BLaER1 (cell line): ENCODE data around the gene OBSCN.

Experiments used
- H3K27ac ChIP-seq: shearing (Covaris generic); formaldehyde crosslinking; 2 replicates; pipeline ENCODE4 v1.8.1; 2022
- H3K27me3 ChIP-seq: shearing (Covaris generic); formaldehyde crosslinking; 2 replicates; pipeline ENCODE4 v1.8.1; 2022
- H3K36me3 ChIP-seq: shearing (Covaris generic); formaldehyde crosslinking; 2 replicates; pipeline ENCODE4 v1.8.1; 2022
- H3K4me1 ChIP-seq: shearing (Covaris generic); formaldehyde crosslinking; 2 replicates; pipeline ENCODE4 v1.8.1; 2022
- H3K4me2 ChIP-seq: shearing (Covaris generic); formaldehyde crosslinking; 2 replicates; pipeline ENCODE4 v1.8.1; 2022
- H3K4me3 ChIP-seq: shearing (Covaris generic); formaldehyde crosslinking; 2 replicates; pipeline ENCODE4 v1.8.1; 2022
- H3K9ac ChIP-seq: shearing (Covaris generic); formaldehyde crosslinking; 2 replicates; pipeline ENCODE4 v1.8.1; 2022
- H3K9me3 ChIP-seq: shearing (Covaris generic); formaldehyde crosslinking; 2 replicates; pipeline ENCODE4 v1.8.1; 2022
- H4K20me1 ChIP-seq: shearing (Covaris generic); formaldehyde crosslinking; 2 replicates; pipeline ENCODE4 v1.8.1; 2022
- Cebpa-rat ChIP-seq: shearing (Covaris generic); IDR thresholded peaks from 2 replicates; pipeline ENCODE4 v1.8.1; 2022

OBSCN gene

GRCh38 chr1:228213917-228214808, 6.3 kb downstream of the OBSCN start:
- no peaks in the 10 kb centered on the region for H3K9me3 ChIP-seq
- peaks cover 37% of the 10 kb centered on the region for H3K36me3 ChIP-seq
- peak overlapping the region; percentile 40; the same call in 1 of the 2 replicates for H3K9ac ChIP-seq
- peak overlapping the region; percentile 79 for H3K4me2 ChIP-seq
- no peak for TF ChIP-seq Cebpa-rat
- no peak overlapping the region for H3K27ac ChIP-seq
- H3K4me1 ChIP-seq, result peaks cover 17% of the 10 kb centered on the region
- H4K20me1 ChIP-seq, result peaks cover 29% of the 10 kb centered on the region
- H3K4me3 ChIP-seq, result peak overlapping the region; percentile 69
- no peaks in the 10 kb centered on the region for H3K27me3 ChIP-seq

DNA sequence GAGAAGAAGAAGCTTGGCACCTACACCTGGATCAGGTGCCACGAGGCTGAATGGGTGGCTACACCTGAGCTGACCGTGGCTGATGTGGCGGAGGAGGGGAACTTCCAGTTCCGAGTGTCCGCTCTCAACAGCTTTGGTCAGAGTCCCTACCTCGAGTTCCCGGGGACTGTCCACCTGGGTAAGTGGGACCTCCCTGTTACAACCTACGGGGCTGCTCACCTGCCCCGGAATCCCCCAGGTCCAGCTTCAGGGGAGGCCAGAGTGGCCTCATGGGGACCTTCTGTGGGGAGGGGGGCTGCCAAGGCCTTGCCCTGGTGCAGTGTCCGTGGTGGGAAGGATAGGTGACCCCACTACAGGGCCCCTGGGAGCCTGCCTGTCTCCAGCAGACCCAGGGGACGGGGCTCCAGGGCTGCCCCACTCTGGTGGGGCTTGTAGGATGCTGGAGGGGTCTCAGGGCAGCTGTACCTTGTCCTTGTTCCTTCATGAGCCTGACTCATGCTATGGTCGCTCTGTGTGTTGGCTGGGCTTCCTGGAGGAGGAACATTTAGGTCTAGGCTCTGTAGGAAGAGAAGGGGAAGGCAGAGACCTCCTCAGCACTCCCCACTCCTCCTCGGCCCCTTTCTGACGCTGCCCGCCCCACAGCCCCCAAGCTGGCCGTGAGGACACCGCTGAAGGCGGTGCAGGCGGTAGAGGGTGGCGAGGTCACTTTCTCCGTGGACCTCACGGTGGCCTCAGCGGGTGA, 7.2 kb downstream of the OBSCN start:
- Histone ChIP-seq H3K4me3 (no peak overlapping the region), H3K36me3 (peaks cover 47% of the 10 kb centered on the region), H3K27ac (no peak overlapping the region), H3K9me3 (no peaks in the 10 kb centered on the region), H3K9ac (no peak overlapping the region), H3K4me1 (peaks cover 24% of the 10 kb centered on the region), H3K27me3 (no peaks in the 10 kb centered on the region), H4K20me1 (peaks cover 29% of the 10 kb centered on the region), H3K4me2 (peak overlapping the region; percentile 79)
- TF ChIP-seq Cebpa-rat, result no peak

DNA sequence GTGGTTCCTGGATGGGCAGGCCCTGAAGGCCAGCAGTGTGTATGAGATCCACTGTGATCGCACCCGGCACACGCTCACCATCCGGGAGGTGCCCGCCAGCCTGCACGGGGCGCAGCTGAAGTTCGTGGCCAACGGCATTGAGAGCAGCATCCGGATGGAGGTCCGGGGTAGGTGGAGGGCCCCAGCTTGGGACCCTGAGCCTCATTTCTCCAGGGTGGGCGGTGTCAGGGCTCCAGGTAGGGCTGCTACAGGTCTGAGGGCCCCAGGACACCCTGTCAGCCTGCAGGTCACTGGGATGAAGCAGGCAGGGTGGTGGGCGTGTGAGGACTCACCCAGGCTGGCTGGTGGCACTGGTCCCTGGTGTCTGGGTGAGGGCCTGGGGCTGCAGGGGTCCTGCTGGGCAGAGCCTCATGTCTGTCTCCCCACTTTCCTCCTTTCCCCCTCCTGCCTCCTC, 7.8 kb downstream of the OBSCN start:
- H3K4me2 ChIP-seq, result no peak overlapping the region
- peaks cover 24% of the 10 kb centered on the region for H3K4me1 ChIP-seq
- no peak overlapping the region for H3K9ac ChIP-seq
- TF ChIP-seq Cebpa-rat, result no peak
- H3K27me3 ChIP-seq, result no peaks in the 10 kb centered on the region
- no peak overlapping the region for H3K27ac ChIP-seq
- peaks cover 53% of the 10 kb centered on the region for H3K36me3 ChIP-seq
- peaks cover 29% of the 10 kb centered on the region for H4K20me1 ChIP-seq
- H3K9me3 ChIP-seq, result no peaks in the 10 kb centered on the region
- no peak overlapping the region for H3K4me3 ChIP-seq

- no peak for TF ChIP-seq Cebpa-rat
- Histone ChIP-seq H3K27me3 (no peaks in the 10 kb centered on the region), H3K4me1 (peaks cover 24% of the 10 kb centered on the region), H3K4me3 (no peak overlapping the region), H3K27ac (no peak overlapping the region), H3K4me2 (no peak overlapping the region), H4K20me1 (peaks cover 29% of the 10 kb centered on the region), H3K36me3 (peaks cover 60% of the 10 kb centered on the region), H3K9ac (no peak overlapping the region), H3K9me3 (no peaks in the 10 kb centered on the region)
These were observed 8.8 kb downstream of the OBSCN start for GRCh38 chr1:228216371-228217320.

DNA sequence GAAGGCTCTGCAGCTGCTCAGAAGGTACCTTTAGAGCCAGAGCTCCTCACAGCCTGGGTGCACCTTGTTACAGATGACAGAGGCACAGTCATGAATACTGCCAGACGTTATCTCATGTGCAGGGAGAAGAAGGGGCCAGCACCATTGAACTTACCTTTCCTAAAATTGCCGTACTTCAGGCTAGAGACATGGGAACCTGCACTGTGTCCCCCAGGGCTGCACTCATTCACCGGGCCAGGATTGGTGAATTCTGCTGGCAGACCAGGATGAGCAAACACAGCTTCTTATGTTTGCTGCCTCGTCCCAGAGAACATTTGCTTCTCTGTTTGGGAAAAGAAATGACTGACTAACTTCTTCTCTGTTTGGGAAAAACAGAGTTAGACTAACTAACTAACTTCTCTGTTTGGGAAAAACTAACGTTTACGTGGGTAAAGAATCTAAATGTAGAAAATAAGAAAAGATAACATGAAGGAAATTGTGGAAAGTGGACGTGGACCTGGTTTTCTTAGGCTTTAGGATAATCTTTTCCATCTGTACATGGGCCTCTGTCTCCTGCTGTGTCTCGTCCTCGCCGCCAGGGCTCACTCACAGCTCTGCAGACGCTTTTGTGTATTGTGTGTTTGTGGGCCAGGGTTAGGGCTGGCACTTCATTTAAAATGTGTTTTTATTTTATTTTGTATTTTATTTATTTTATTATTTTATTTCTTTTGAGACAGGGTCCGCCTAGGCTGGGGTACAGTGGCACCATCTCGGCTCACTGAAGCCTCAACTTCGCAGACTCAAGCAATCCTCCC, 9.9 kb downstream of the OBSCN start:
- Histone ChIP-seq H3K36me3 (peaks cover 69% of the 10 kb centered on the region), H3K4me3 (no peak overlapping the region), H4K20me1 (peaks cover 29% of the 10 kb centered on the region), H3K9me3 (no peaks in the 10 kb centered on the region), H3K4me1 (peaks cover 19% of the 10 kb centered on the region), H3K9ac (no peak overlapping the region), H3K27ac (no peak overlapping the region), H3K4me2 (no peak overlapping the region), H3K27me3 (no peaks in the 10 kb centered on the region)
- no peak for TF ChIP-seq Cebpa-rat

DNA sequence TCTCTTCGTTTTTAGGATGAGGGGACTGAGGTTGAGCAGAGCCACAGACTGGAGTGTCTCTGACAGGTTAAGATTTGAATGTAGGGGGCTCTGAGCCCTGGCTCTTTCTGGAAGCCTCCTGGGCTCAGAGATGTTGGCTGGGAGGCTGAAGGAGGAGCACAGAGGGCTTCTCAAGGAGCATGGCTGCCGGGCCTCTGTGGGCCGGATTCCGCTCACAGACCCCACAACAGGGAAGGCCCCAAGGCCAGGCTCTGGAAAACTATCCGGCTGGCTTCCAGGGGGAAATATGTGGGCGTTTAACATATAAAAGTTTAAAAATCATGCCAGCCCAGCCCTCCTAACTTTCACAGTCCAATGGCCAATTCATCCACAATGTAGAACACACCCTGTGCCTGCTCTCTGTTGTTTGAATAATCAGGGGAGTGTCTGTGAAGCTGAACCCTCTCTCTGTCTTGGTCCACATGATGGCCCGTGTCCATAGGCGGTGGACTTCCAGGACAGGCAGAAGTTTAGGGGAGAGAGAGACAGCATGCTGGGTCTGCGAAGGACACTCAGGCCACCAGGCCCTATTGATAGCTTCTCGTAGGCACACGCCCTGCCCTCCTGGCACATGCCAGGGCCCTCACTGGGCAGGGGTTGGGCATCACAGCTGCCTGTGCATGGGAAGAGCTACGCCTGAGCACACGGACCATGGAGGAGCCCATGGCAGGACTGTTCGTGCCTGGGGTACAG, 10.8 kb downstream of the OBSCN start:
- Histone ChIP-seq H3K4me2 (no peak overlapping the region), H3K36me3 (peaks cover 73% of the 10 kb centered on the region), H3K27ac (no peak overlapping the region), H4K20me1 (peaks cover 29% of the 10 kb centered on the region), H3K4me3 (no peak overlapping the region), H3K9ac (no peak overlapping the region), H3K9me3 (no peaks in the 10 kb centered on the region), H3K27me3 (no peaks in the 10 kb centered on the region), H3K4me1 (peaks cover 19% of the 10 kb centered on the region)
- no peak for TF ChIP-seq Cebpa-rat

GRCh38 chr1:228219245-228219961, 11.6 kb downstream of the OBSCN start:
- Histone ChIP-seq H3K27ac (peak overlapping the region; percentile 13; the same call in 1 of the 2 replicates), H3K4me1 (peaks cover 13% of the 10 kb centered on the region), H3K9ac (no peak overlapping the region), H3K4me3 (no peak overlapping the region), H4K20me1 (peaks cover 23% of the 10 kb centered on the region), H3K36me3 (peaks cover 80% of the 10 kb centered on the region), H3K9me3 (peaks cover 4% of the 10 kb centered on the region), H3K4me2 (0 out of 2 replicates have a peak overlapping the region, but pooled peaks have one; percentile 3), H3K27me3 (no peaks in the 10 kb centered on the region)
- no peak for TF ChIP-seq Cebpa-rat
